Cardiac atrium fibroblast (primary cell): ENCODE results near the gene APOOL. TPM values are rescaled to one million over a fixed set of nuclear protein-coding genes. Genes with fewer than 3 reads are reported as not detected.

Experiments used
- total RNA-seq: library from RNA; depleted of rRNA; stranded (reverse); fragments of >200 nt; gene quantifications from 2 replicates; pipeline ENCODE4 v1.2.3, GENCODE V29; 2015

The APOOL gene
- total RNA-seq, result 5.2 and 6.3 TPM in 2 replicates

GRCh38 chrX:85003655-85004244, at the start of gene APOOL:
APOOL (plus strand) TSS chrX:85003877; CDS start chrX:85003913, 36 bp downstream.

Other genes starting within 250 kb of the APOOL start
- gene SATL1, start 239.9 kb downstream of the APOOL start, total RNA-seq, result not detected in 2 replicates
- 0.16 and 0.36 TPM in 2 replicates for gene ZNF711, start 240.1 kb downstream of the APOOL start, total RNA-seq